Breast epithelium (tissue), 4 donors: ENCODE data around the gene BHLHE41. TPM values are rescaled to one million over a fixed set of nuclear protein-coding genes. Genes with fewer than 3 reads are reported as not detected.

Experiments
- DNase-seq, 2 donors: peaks; one replicate each; pipeline ENCODE4 v3.0.0-alpha.2; 2019; ENCODE audit warnings: low spot score in 2 of 2
- H3K27ac ChIP-seq, 2 donors: fragments of 200-600 bp; sonication (generic) in 1 of 2; one replicate each; pipeline ENCODE4 v1.5.1; 2016 to 2019; ENCODE audit warnings: mild to moderate bottlenecking in 1 of 2
- H3K27me3 ChIP-seq, 2 donors: fragments of 200-600 bp; sonication (generic) in 1 of 2; one replicate each; pipeline versions ENCODE4 v1.5.1 to v1.6.0; 2017 to 2019; ENCODE audit warnings: control low read depth in 1 of 2, mild to moderate bottlenecking in 1 of 2
- H3K36me3 ChIP-seq: fragments of 200-600 bp; one replicate; pipeline ENCODE4 v1.5.1; 2019
- H3K4me1 ChIP-seq, 2 donors: fragments of 200-600 bp; sonication (generic); one replicate each; pipeline ENCODE4 v1.5.1; 2016 to 2019; ENCODE audit warnings: control low read depth in 1 of 2
- H3K4me3 ChIP-seq, 3 donors: fragments of 200-600 bp; sonication (generic); 1 replicate in 2 of 3; 2 replicates in 1 of 3; pipeline ENCODE4 v1.5.1; 2016 to 2019; ENCODE audit warnings: mild to moderate bottlenecking in 3 of 3, moderate library complexity in 2 of 3
- H3K9me3 ChIP-seq, 2 donors: fragments of 200-600 bp; sonication (generic) in 1 of 2; one replicate each; pipeline ENCODE4 v1.5.1; 2016 to 2019; ENCODE audit warnings: control low read depth in 1 of 2
- POLR2A ChIP-seq: fragments of 450-650 bp; IDR thresholded peaks from one replicate; pipeline ENCODE4 v1.6.1; 2016; ENCODE audit warnings: antibody characterized with exemption, mild to moderate bottlenecking, moderate library complexity
- POLR2AphosphoS5 ChIP-seq, 3 donors: sonication (generic); formaldehyde crosslinking; IDR thresholded peaks; one replicate each; pipeline ENCODE4 v1.6.1; 2017; ENCODE audit warnings: antibody characterized with exemption in 3 of 3
- intact Hi-C: fragments of 100-400 bp; cut with DNase I; formaldehyde crosslinking; loops from one replicate; pipeline ENCODE4 v1.15.1; 2023; ENCODE audit warnings: low total_unique reads
- total RNA-seq, 3 donors: library from RNA; depleted of rRNA; stranded (reverse); fragments of >200 nt; gene quantifications; one replicate each; pipeline ENCODE4 v1.1.0, GENCODE V29; 2016
- TF ChIP-seq, protein P1 (sequence below), 3 donors: fragments of 450-650 bp; IDR thresholded peaks; one replicate each; pipeline ENCODE4 v1.5.1; 2016 to 2017; ENCODE audit warnings: antibody characterized with exemption in 3 of 3, mild to moderate bottlenecking in 3 of 3, moderate library complexity in 3 of 3

Gene BHLHE41
- total RNA-seq, 3 donors from 2014 or later: 5.6 to 29.7 (median 9.2) TPM

DNA sequence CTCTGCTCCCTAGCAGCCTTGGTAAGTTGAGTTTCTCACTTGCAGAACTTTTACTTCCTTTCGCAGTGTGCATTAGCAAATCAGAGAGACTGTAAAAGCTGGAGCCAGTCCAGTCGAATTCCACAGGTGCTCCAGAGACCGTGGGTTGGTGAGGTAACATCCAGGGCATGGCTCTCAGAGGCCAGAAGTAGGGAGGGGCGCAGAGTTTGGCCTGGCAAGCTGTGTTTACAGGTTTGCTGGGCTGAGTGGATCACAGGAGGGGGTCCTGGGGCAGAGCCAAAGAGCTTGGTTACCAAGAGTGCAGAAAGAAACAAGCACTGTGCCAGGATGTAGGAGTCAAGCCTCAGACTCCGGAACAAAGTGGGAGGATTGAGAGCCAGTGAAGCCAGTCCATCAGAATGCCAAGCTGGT is 10.2 kb upstream of the BHLHE41 start:
- H3K4me3 ChIP-seq: peak overlapping the region in 1 of 3 donors; percentile 10
- TF ChIP-seq POLR2AphosphoS5 (IDR thresholded peaks at IDR 0.05) (peak in 1 of 3 donors; percentile 14), POLR2A (no peak)
- TF ChIP-seq, protein P1, sequence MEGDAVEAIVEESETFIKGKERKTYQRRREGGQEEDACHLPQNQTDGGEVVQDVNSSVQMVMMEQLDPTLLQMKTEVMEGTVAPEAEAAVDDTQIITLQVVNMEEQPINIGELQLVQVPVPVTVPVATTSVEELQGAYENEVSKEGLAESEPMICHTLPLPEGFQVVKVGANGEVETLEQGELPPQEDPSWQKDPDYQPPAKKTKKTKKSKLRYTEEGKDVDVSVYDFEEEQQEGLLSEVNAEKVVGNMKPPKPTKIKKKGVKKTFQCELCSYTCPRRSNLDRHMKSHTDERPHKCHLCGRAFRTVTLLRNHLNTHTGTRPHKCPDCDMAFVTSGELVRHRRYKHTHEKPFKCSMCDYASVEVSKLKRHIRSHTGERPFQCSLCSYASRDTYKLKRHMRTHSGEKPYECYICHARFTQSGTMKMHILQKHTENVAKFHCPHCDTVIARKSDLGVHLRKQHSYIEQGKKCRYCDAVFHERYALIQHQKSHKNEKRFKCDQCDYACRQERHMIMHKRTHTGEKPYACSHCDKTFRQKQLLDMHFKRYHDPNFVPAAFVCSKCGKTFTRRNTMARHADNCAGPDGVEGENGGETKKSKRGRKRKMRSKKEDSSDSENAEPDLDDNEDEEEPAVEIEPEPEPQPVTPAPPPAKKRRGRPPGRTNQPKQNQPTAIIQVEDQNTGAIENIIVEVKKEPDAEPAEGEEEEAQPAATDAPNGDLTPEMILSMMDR (IDR thresholded peaks at IDR 0.05): no peak
- no peaks in the 10 kb centered on the region for H3K9me3 ChIP-seq
- H3K27ac ChIP-seq: peak overlapping the region; percentile 73 to 87
- intact Hi-C loops: no loop called here
- no peaks in the 10 kb centered on the region for H3K36me3 ChIP-seq
- no peaks in the 10 kb centered on the region for H3K4me1 ChIP-seq
- no peaks in the 10 kb centered on the region for H3K27me3 ChIP-seq
- peak in 1 of 2 donors; percentile 93 for DNase-seq

DNA sequence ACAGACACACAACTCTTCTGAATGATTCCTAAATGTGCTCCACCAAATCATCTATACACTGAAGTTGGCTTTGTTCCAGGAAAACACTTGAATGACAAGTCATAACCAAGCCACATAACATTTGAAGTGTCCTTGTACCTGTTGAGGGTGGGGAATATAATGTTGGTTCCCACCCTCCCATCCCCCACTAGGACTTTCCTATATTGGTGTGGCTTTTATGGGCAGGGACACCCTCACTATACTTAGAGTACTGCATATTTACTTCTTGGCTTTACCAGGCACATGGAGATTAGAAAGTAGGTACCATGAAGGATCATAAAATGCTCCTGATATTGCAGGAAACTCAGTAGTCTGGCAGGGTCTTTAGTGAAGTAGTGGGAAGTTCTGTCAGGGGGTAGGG is 9.7 kb upstream of the BHLHE41 start:
- Histone ChIP-seq H3K9me3 (no peaks in the 10 kb centered on the region), H3K4me3 (no peak overlapping the region), H3K36me3 (no peaks in the 10 kb centered on the region), H3K27ac (peak overlapping the region; percentile 73 to 87), H3K4me1 (no peaks in the 10 kb centered on the region), H3K27me3 (no peaks in the 10 kb centered on the region)
- no peak for DNase-seq
- TF ChIP-seq POLR2AphosphoS5 (IDR thresholded peaks at IDR 0.05): no peak
- TF ChIP-seq, protein P1 (IDR thresholded peaks at IDR 0.05): no peak
- no peak for TF ChIP-seq POLR2A
- intact Hi-C loops: no loop called here

DNA sequence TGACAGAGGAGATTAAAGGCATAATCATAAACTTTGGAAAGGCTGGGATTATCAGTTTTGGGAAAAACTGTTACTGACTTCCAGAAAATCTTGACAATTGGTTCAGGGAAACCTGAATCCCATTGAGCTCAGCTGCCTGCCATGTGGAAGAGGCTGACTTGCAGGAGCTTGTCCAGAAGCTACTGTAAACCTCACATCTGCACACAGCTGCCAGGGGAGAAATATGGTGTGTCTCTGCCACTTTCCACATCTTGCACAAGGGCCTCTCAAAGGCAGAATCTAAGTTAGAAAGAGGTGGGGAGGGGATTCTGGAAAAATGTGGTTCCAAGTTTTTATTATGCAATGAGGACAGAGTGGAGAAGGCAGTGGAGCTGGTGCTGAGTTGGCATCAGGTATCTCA is 8.7 kb upstream of the BHLHE41 start:
- H3K4me1 ChIP-seq: no peaks in the 10 kb centered on the region

DNA sequence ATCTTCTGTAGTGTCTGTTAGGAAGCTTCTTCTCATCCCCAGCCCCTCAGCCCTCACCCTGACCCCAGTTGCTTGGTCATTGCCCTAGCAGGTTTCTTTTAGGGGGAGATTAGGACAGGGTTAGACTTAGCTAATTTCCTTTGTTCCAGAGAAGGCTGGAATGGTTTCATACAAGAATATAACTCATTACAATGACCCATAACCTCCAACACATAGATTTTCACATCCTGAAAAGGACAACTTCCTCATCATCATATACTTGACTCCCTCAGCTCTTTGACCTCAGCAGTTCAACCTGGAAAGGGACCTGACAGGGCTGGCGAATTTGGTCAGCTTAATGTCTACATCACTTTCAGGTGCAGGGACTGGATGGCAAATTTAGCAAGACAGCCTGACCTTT is 8.0 kb upstream of the BHLHE41 start:
- DNase-seq: no peak
- Histone ChIP-seq H3K9me3 (no peaks in the 10 kb centered on the region), H3K27ac (no peak overlapping the region), H3K36me3 (no peaks in the 10 kb centered on the region), H3K4me3 (no peak overlapping the region), H3K4me1 (no peaks in the 10 kb centered on the region), H3K27me3 (no peaks in the 10 kb centered on the region)
- intact Hi-C loops: no loop called here
- TF ChIP-seq POLR2A (no peak), POLR2AphosphoS5 (IDR thresholded peaks at IDR 0.05) (no peak)
- TF ChIP-seq, protein P1 (IDR thresholded peaks at IDR 0.05): no peak

More for the DNA sequence above, 8.7 kb upstream of the BHLHE41 start:
- TF ChIP-seq POLR2A: no peak
- TF ChIP-seq POLR2AphosphoS5 (IDR thresholded peaks at IDR 0.05): no peak
- TF ChIP-seq, protein P1 (IDR thresholded peaks at IDR 0.05): no peak
- Histone ChIP-seq H3K27ac (peak overlapping the region in 1 of 2 donors; percentile 73), H3K36me3 (no peaks in the 10 kb centered on the region), H3K4me3 (no peak overlapping the region), H3K27me3 (no peaks in the 10 kb centered on the region), H3K9me3 (no peaks in the 10 kb centered on the region)
- intact Hi-C loops: no loop called here
- no peak for DNase-seq

DNA sequence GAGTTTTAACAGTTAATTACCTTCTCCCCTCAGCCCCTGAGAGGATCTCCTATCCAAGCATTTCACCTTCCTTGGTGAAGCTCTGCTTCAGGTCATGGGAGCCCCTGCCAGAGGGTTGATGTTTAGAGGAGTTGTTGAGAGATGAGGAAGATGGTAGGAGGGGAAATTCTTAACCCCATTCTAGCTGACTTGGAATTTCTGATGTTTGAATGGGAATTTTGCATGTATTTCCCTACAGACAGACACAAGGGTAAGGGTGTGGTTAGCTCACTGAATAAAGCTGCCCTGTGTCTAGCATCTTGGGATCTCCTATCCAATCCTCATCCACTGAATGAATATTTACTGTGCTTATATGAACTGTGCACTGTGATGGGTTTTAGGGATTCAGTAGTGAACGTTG is 7.1 kb upstream of the BHLHE41 start:
- no peaks in the 10 kb centered on the region for H3K36me3 ChIP-seq
- no peaks in the 10 kb centered on the region for H3K9me3 ChIP-seq

More for the DNA sequence above, 7.1 kb upstream of the BHLHE41 start:
- H3K27ac ChIP-seq: no peak overlapping the region
- no peaks in the 10 kb centered on the region for H3K27me3 ChIP-seq
- DNase-seq: no peak
- intact Hi-C loops: no loop called here
- no peak overlapping the region for H3K4me3 ChIP-seq
- H3K4me1 ChIP-seq: peaks cover 0 to 4% of the 10 kb centered on the region in 2 donors
- TF ChIP-seq POLR2A: no peak
- TF ChIP-seq, protein P1 (IDR thresholded peaks at IDR 0.05): no peak
- no peak for TF ChIP-seq POLR2AphosphoS5 (IDR thresholded peaks at IDR 0.05)
